Purkinje cell (primary cell): ENCODE results near the gene MPP2. TPM values are rescaled to one million over a fixed set of nuclear protein-coding genes. Genes with fewer than 3 reads are reported as not detected.

ENCODE experiments used
- polyA plus RNA-seq: library from polyadenylated mRNA; unstranded; fragments of >200 nt; fragmentation: Nextera tagmentation; gene quantifications from 2 replicates; pipeline ENCODE4 v1.2.1, GENCODE V29; 2014

Gene MPP2
- polyA plus RNA-seq: 1.1 and 2.0 TPM in 2 replicates

GRCh38 chr17:43907425-43907981 lies at the start of gene MPP2:
Gene MPP2, minus strand, starts transcription at chr17:43907536. Its CDS starts 3,076 bp downstream, at chr17:43904460.

GRCh38 chr17:43953746-43954145 lies 46.4 kb upstream of the MPP2 start, which contains the start of gene PYY:
Gene PYY, minus strand, starts transcription at chr17:43953940. Its CDS starts 457 bp downstream, at chr17:43953483.

GRCh38 chr17:43942051-43942685 lies 34.8 kb upstream of the MPP2 start, which contains the start of gene PPY:
Gene PPY, minus strand, starts transcription at chr17:43942476. Its CDS starts 822 bp downstream, at chr17:43941654.

GRCh38 chr17:43846963-43847371 lies 60.4 kb downstream of the MPP2 start, which contains the start of gene CD300LG:
Gene CD300LG, plus strand, starts transcription at chr17:43847176. Its CDS starts 41 bp downstream, at chr17:43847217.

GRCh38 chr17:43832976-43833829 lies 74.1 kb downstream of the MPP2 start, which contains the start of gene MPP3:
Gene MPP3, minus strand, starts transcription at chr17:43833146. Its CDS starts 1,240 bp downstream, at chr17:43831906.

Other genes with a start within 250 kb of the MPP2 start
- gene MEOX1, start 245.6 kb downstream of the MPP2 start, polyA plus RNA-seq: not detected in 2 replicates
- not detected in 2 replicates for gene SOST, start 148.7 kb downstream of the MPP2 start, polyA plus RNA-seq
- gene DUSP3, start 128.6 kb downstream of the MPP2 start, polyA plus RNA-seq: 50.5 and 73.5 TPM in 2 replicates
- gene CFAP97D1, start 127.1 kb downstream of the MPP2 start, polyA plus RNA-seq: not detected in 2 replicates
- gene MPP3, start 74.4 kb downstream of the MPP2 start, polyA plus RNA-seq: 0.47 and 2.2 TPM in 2 replicates
- gene CD300LG, start 60.4 kb downstream of the MPP2 start, polyA plus RNA-seq: not detected in 2 replicates
- not detected in 2 replicates for gene PPY, start 34.9 kb upstream of the MPP2 start, polyA plus RNA-seq
- gene PYY, start 46.4 kb upstream of the MPP2 start, polyA plus RNA-seq: not detected in 2 replicates
- not detected in 2 replicates for gene NAGS, start 97.1 kb upstream of the MPP2 start, polyA plus RNA-seq
- gene TMEM101, start 107.4 kb upstream of the MPP2 start, polyA plus RNA-seq: 12.3 and 23.1 TPM in 2 replicates
- gene LSM12, start 159.1 kb upstream of the MPP2 start, polyA plus RNA-seq: 20.8 and 42.8 TPM in 2 replicates
- gene G6PC3, start 163.2 kb upstream of the MPP2 start, polyA plus RNA-seq: 57.5 and 128 TPM in 2 replicates
- gene HDAC5, start 216.1 kb upstream of the MPP2 start, polyA plus RNA-seq: 1.7 and 4.2 TPM in 2 replicates
- gene HROB, start 234.4 kb upstream of the MPP2 start, polyA plus RNA-seq: 0.20 and 1.3 TPM in 2 replicates